HepG2 (cell line): Measurements from ENCODE around the gene TBC1D21. TPM values are rescaled to one million over a fixed set of nuclear protein-coding genes. Genes with fewer than 3 reads are reported as not detected.

ENCODE experiments used
- ATF7-NPFF ChIP-seq: sonication (generic); formaldehyde crosslinking; IDR thresholded peaks from 2 replicates; pipeline ENCODE4 v1.8.1; 2023; ENCODE audit warnings: mild to moderate bottlenecking, low read depth, missing genetic modification reagents, moderate library complexity
- KDM5B ChIP-seq: sonication (generic); formaldehyde crosslinking; IDR thresholded peaks from 2 replicates; pipeline ENCODE4 v1.4.0; 2020; ENCODE audit warnings: missing genetic modification reagents, mild to moderate bottlenecking, borderline replicate concordance
- ZNF468 ChIP-seq: sonication (generic); formaldehyde crosslinking; IDR thresholded peaks from 2 replicates; pipeline ENCODE4 v1.8.0; 2022; ENCODE audit warnings: mild to moderate bottlenecking, moderate library complexity, missing genetic modification reagents
- ZNF607 ChIP-seq: sonication (generic); formaldehyde crosslinking; IDR thresholded peaks from 2 replicates; pipeline ENCODE4 v1.5.1; 2020; ENCODE audit warnings: missing genetic modification reagents, mild to moderate bottlenecking, borderline replicate concordance
- ZNF713 ChIP-seq: sonication (generic); formaldehyde crosslinking; IDR thresholded peaks from 2 replicates; pipeline ENCODE4 v1.4.0; 2020; ENCODE audit warnings: mild to moderate bottlenecking, missing genetic modification reagents
- polyA plus RNA-seq, 8 experiments: library from polyadenylated mRNA; depleted of rRNA in 3 of 8; stranded (reverse) in 7 of 8; unstranded in 1 of 8; fragments of >200 nt; fragmentation: Illumina TruSeq in 4 of 8; extraction: Trizol in 4 of 8; gene quantifications; 2 replicates each; pipeline versions ENCODE4 v1.2.1 to v1.2.3, GENCODE V29; 2011 to 2016; ENCODE audit warnings: low read depth in 4 of 8, missing spikeins in 1 of 8, mixed read lengths in 1 of 8; ENCODE audit not compliant: insufficient read depth in 1 of 8
- total RNA-seq, 5 experiments: library from RNA; depleted of rRNA; stranded (reverse); fragments of >200 nt; fragmentation: Illumina TruSeq; extraction: Trizol; gene quantifications; 2 replicates each; pipeline ENCODE4 v1.2.3, GENCODE V29; 2016; ENCODE audit warnings: low read depth in 1 of 5
- TF ChIP-seq, protein P1 (sequence below), 2 experiments: IDR thresholded peaks; 2 replicates each; pipeline ENCODE4 v1.6.1; 2011 to 2012; ENCODE audit warnings: low read length in 2 of 2, borderline replicate concordance in 1 of 2, low read depth in 1 of 2, mild to moderate bottlenecking in 1 of 2, moderate library complexity in 1 of 2
- TF ChIP-seq, protein P2 (sequence below): sonication (generic); formaldehyde crosslinking; IDR thresholded peaks from 2 replicates; pipeline ENCODE4 v1.4.0; 2020; ENCODE audit warnings: missing genetic modification reagents, low read depth, mild to moderate bottlenecking, borderline replicate concordance
- TF ChIP-seq, protein P3 (sequence below): sonication (generic); formaldehyde crosslinking; IDR thresholded peaks from 2 replicates; pipeline ENCODE4 v1.9.0; 2021; ENCODE audit warnings: mild to moderate bottlenecking, missing genetic modification reagents
- TF ChIP-seq, protein P4 (sequence below): sonication (generic); formaldehyde crosslinking; IDR thresholded peaks from 2 replicates; pipeline ENCODE4 v1.4.0; 2020; ENCODE audit warnings: missing genetic modification reagents
- TF ChIP-seq, protein P5 (sequence below): sonication (generic); formaldehyde crosslinking; IDR thresholded peaks from 2 replicates; pipeline ENCODE4 v1.4.0; 2020; ENCODE audit warnings: missing genetic modification reagents, borderline replicate concordance

TBC1D21 gene
- total and polyA plus RNA-seq, 2 of the 13 experiments (the other 11 are each of a cell fraction or from before 2014, with no cell fraction given), result not detected

DNA sequence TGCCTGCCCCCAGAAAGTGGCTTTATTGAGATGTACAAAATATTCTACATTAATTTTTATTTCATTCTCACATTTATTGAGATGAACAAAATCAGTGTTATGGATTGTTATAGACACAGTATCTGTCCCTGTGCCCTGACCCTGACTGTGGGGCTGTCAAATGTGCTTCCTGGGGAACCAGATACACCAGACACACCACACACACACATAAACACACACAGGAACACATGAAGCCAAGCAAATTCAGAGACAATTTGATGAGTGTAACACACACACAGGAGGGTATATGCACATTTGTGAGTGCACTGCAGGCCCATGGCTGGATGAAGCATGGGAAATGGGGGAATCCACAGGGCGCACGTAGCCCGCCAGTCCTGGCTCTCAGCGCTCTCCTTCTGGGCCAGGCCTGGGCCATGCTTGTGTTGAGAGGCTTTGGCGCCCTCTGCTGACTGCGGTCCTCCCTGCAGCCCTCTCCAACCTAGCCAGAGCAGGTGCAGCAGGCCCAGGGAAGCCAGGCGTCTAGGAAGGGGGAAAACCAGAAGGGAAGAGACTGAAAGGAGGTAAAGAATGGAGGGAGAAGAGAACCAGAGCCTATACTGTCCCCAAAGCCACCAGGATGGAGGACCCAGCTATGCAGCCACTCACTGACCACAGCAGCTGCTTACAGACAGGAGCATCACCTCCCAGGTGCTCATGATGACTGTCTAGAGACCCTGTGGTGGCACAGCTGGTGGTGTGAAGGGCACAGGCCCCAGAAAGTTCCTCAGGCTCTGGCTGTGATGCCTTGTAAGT, 34.9 kb downstream of the TBC1D21 start (continued):
- TF ChIP-seq, protein P1, sequence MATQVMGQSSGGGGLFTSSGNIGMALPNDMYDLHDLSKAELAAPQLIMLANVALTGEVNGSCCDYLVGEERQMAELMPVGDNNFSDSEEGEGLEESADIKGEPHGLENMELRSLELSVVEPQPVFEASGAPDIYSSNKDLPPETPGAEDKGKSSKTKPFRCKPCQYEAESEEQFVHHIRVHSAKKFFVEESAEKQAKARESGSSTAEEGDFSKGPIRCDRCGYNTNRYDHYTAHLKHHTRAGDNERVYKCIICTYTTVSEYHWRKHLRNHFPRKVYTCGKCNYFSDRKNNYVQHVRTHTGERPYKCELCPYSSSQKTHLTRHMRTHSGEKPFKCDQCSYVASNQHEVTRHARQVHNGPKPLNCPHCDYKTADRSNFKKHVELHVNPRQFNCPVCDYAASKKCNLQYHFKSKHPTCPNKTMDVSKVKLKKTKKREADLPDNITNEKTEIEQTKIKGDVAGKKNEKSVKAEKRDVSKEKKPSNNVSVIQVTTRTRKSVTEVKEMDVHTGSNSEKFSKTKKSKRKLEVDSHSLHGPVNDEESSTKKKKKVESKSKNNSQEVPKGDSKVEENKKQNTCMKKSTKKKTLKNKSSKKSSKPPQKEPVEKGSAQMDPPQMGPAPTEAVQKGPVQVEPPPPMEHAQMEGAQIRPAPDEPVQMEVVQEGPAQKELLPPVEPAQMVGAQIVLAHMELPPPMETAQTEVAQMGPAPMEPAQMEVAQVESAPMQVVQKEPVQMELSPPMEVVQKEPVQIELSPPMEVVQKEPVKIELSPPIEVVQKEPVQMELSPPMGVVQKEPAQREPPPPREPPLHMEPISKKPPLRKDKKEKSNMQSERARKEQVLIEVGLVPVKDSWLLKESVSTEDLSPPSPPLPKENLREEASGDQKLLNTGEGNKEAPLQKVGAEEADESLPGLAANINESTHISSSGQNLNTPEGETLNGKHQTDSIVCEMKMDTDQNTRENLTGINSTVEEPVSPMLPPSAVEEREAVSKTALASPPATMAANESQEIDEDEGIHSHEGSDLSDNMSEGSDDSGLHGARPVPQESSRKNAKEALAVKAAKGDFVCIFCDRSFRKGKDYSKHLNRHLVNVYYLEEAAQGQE (IDR thresholded peaks at IDR 0.05; ENCODE audit: borderline replicate concordance in 1 of 2, low read depth in 1 of 2, low read length in 2 of 2), result no peak
- TF ChIP-seq, protein P2, sequence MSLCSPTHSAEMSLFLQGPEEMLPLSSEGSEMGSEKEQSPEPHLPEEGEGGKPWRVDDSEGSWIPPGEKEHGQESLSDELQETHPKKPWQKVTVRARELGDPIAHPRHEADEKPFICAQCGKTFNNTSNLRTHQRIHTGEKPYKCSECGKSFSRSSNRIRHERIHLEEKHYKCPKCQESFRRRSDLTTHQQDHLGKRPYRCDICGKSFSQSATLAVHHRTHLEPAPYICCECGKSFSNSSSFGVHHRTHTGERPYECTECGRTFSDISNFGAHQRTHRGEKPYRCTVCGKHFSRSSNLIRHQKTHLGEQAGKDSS, result peak; percentile 36; the same call in 1 of the 2 replicates
- TF ChIP-seq ATF7-NPFF (CRISPR knock-in tag) (no peak), ZNF607 (CRISPR knock-in tag) (0 out of 2 replicates have a peak, but pooled peaks have one; percentile 36), ZNF468 (no peak), KDM5B (CRISPR knock-in tag) (no peak), ZNF713 (CRISPR knock-in tag) (no peak)
- TF ChIP-seq, protein P3, sequence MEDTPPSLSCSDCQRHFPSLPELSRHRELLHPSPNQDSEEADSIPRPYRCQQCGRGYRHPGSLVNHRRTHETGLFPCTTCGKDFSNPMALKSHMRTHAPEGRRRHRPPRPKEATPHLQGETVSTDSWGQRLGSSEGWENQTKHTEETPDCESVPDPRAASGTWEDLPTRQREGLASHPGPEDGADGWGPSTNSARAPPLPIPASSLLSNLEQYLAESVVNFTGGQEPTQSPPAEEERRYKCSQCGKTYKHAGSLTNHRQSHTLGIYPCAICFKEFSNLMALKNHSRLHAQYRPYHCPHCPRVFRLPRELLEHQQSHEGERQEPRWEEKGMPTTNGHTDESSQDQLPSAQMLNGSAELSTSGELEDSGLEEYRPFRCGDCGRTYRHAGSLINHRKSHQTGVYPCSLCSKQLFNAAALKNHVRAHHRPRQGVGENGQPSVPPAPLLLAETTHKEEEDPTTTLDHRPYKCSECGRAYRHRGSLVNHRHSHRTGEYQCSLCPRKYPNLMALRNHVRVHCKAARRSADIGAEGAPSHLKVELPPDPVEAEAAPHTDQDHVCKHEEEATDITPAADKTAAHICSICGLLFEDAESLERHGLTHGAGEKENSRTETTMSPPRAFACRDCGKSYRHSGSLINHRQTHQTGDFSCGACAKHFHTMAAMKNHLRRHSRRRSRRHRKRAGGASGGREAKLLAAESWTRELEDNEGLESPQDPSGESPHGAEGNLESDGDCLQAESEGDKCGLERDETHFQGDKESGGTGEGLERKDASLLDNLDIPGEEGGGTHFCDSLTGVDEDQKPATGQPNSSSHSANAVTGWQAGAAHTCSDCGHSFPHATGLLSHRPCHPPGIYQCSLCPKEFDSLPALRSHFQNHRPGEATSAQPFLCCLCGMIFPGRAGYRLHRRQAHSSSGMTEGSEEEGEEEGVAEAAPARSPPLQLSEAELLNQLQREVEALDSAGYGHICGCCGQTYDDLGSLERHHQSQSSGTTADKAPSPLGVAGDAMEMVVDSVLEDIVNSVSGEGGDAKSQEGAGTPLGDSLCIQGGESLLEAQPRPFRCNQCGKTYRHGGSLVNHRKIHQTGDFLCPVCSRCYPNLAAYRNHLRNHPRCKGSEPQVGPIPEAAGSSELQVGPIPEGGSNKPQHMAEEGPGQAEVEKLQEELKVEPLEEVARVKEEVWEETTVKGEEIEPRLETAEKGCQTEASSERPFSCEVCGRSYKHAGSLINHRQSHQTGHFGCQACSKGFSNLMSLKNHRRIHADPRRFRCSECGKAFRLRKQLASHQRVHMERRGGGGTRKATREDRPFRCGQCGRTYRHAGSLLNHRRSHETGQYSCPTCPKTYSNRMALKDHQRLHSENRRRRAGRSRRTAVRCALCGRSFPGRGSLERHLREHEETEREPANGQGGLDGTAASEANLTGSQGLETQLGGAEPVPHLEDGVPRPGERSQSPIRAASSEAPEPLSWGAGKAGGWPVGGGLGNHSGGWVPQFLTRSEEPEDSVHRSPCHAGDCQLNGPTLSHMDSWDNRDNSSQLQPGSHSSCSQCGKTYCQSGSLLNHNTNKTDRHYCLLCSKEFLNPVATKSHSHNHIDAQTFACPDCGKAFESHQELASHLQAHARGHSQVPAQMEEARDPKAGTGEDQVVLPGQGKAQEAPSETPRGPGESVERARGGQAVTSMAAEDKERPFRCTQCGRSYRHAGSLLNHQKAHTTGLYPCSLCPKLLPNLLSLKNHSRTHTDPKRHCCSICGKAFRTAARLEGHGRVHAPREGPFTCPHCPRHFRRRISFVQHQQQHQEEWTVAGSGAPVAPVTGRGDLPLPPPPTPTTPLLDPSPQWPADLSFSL, result no peak
- TF ChIP-seq, protein P4, sequence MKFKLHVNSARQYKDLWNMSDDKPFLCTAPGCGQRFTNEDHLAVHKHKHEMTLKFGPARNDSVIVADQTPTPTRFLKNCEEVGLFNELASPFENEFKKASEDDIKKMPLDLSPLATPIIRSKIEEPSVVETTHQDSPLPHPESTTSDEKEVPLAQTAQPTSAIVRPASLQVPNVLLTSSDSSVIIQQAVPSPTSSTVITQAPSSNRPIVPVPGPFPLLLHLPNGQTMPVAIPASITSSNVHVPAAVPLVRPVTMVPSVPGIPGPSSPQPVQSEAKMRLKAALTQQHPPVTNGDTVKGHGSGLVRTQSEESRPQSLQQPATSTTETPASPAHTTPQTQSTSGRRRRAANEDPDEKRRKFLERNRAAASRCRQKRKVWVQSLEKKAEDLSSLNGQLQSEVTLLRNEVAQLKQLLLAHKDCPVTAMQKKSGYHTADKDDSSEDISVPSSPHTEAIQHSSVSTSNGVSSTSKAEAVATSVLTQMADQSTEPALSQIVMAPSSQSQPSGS (CRISPR knock-in tag), result no peak
- TF ChIP-seq, protein P5, sequence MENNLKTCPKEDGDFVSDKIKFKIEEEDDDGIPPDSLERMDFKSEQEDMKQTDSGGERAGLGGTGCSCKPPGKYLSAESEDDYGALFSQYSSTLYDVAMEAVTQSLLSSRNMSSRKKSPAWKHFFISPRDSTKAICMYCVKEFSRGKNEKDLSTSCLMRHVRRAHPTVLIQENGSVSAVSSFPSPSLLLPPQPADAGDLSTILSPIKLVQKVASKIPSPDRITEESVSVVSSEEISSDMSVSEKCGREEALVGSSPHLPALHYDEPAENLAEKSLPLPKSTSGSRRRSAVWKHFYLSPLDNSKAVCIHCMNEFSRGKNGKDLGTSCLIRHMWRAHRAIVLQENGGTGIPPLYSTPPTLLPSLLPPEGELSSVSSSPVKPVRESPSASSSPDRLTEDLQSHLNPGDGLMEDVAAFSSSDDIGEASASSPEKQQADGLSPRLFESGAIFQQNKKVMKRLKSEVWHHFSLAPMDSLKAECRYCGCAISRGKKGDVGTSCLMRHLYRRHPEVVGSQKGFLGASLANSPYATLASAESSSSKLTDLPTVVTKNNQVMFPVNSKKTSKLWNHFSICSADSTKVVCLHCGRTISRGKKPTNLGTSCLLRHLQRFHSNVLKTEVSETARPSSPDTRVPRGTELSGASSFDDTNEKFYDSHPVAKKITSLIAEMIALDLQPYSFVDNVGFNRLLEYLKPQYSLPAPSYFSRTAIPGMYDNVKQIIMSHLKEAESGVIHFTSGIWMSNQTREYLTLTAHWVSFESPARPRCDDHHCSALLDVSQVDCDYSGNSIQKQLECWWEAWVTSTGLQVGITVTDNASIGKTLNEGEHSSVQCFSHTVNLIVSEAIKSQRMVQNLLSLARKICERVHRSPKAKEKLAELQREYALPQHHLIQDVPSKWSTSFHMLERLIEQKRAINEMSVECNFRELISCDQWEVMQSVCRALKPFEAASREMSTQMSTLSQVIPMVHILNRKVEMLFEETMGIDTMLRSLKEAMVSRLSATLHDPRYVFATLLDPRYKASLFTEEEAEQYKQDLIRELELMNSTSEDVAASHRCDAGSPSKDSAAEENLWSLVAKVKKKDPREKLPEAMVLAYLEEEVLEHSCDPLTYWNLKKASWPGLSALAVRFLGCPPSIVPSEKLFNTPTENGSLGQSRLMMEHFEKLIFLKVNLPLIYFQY, result peak; percentile 52; the same call in 1 of the 2 replicates
